Breast epithelium (tissue), 3 donors: Measurements from ENCODE around the gene STIM2.

Experiments
- CTCF ChIP-seq, 3 donors: fragments of 450-650 bp; IDR thresholded peaks; one replicate each; pipeline ENCODE4 v1.5.1; 2016 to 2017; ENCODE audit warnings: antibody characterized with exemption in 3 of 3, mild to moderate bottlenecking in 3 of 3, moderate library complexity in 3 of 3
- POLR2A ChIP-seq: fragments of 450-650 bp; IDR thresholded peaks from one replicate; pipeline ENCODE4 v1.6.1; 2016; ENCODE audit warnings: antibody characterized with exemption, mild to moderate bottlenecking, moderate library complexity
- POLR2AphosphoS5 ChIP-seq, 3 donors: sonication (generic); formaldehyde crosslinking; IDR thresholded peaks; one replicate each; pipeline ENCODE4 v1.6.1; 2017; ENCODE audit warnings: antibody characterized with exemption in 3 of 3

GRCh38 chr4:26854701-26855100 is 5.9 kb upstream of the STIM2 start:
- TF ChIP-seq CTCF (IDR thresholded peaks at IDR 0.05) (no peak), POLR2A (no peak), POLR2AphosphoS5 (IDR thresholded peaks at IDR 0.05) (no peak)
